ENCODE data around the gene MMP11.
"Not testable (repeated sequence)": the region's sequence is repeated elsewhere in the genome, so short reads cannot be mapped to it uniquely, and the experiment has no call there.

MMP11 gene, protein sequence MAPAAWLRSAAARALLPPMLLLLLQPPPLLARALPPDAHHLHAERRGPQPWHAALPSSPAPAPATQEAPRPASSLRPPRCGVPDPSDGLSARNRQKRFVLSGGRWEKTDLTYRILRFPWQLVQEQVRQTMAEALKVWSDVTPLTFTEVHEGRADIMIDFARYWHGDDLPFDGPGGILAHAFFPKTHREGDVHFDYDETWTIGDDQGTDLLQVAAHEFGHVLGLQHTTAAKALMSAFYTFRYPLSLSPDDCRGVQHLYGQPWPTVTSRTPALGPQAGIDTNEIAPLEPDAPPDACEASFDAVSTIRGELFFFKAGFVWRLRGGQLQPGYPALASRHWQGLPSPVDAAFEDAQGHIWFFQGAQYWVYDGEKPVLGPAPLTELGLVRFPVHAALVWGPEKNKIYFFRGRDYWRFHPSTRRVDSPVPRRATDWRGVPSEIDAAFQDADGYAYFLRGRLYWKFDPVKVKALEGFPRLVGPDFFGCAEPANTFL

DNA sequence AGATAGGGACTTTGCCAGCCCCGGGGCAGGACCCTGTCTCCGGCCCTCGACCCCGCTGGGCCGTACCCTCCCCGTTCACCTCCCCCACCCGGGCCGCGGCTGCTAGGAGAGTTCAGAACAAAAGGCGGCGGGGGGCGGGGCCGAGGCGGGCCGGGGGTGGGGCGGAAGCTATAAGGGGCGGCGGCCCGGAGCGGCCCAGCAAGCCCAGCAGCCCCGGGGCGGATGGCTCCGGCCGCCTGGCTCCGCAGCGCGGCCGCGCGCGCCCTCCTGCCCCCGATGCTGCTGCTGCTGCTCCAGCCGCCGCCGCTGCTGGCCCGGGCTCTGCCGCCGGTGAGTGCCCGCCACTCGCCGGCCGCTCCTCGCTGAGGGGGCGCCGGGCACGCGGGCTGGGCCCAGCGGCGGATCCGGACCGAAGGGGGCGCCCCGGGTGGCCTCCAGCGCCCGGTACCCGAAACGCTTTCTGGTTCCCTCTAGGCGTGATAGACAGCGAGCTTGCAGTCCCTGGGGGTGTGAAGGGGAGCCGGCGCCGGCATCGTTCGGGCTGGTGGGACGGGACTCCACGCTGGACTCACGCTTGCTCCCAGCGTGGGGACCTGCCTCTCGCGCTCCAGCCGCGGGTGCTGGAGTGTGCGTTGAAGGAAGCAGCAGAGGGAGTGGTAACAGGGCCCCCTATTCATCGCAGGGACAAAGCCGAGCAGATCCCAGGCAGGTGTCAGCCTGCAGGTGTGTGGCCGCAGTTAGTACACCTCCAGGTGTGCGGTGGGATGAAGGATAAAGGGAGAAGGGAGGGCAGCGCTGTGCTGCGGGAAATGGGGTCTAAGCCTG lies at the start of gene MMP11:
Gene MMP11 (plus strand): TSS at position 201 of the 825 bp plus-strand sequence. CDS start 22 bp downstream, at position 223.
- no peak for FAIRE-seq

DNA sequence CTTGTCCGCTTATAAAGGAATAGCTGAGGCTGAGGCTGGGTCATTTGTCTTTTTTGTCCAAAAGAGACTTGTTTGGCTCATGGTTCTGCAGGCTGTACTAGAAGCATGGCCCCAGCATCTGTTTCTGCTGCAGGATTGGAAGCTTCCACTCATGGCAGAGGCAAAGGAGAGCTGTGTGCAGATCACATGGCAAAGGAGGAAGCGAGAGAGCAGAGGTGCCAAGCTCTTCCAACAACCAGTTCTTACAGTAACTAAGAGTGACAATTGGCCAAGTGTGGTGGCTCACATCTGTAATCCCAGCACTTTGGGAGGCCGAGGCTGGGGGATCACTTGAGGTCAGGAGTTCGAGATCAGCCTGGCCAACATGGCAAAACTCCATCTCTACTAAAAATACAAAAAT lies 44.5 kb upstream of the MMP11 start:
- FAIRE-seq; DNase-seq (ENCODE audit: insufficient read length, low spot score): not testable (repeated sequence)

More for the DNA sequence above, at the start of gene MMP11:
- no peak for DNase-seq (ENCODE audit: insufficient read length, low spot score)

DNA sequence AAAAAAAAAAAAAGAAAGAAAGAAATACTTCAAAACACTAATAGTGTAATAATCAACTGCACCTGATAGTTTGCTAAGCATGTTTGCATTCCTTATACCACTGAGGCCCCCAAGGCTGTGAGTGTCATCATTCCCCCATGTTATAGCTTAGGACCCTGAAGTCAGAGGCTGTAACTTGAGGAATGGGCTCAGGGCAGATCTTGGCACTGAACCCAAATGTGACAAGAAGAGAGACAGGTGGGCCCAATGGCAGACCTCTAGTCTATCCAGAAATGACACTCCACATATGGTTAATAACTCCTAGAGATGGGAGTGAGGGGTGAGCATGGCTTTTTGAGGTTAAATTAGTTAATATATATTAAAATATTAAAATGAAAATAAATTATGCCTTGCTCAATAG lies 35.0 kb upstream of the MMP11 start:
- no peak for FAIRE-seq
- no peak for DNase-seq (ENCODE audit: insufficient read length, low spot score)

DNA sequence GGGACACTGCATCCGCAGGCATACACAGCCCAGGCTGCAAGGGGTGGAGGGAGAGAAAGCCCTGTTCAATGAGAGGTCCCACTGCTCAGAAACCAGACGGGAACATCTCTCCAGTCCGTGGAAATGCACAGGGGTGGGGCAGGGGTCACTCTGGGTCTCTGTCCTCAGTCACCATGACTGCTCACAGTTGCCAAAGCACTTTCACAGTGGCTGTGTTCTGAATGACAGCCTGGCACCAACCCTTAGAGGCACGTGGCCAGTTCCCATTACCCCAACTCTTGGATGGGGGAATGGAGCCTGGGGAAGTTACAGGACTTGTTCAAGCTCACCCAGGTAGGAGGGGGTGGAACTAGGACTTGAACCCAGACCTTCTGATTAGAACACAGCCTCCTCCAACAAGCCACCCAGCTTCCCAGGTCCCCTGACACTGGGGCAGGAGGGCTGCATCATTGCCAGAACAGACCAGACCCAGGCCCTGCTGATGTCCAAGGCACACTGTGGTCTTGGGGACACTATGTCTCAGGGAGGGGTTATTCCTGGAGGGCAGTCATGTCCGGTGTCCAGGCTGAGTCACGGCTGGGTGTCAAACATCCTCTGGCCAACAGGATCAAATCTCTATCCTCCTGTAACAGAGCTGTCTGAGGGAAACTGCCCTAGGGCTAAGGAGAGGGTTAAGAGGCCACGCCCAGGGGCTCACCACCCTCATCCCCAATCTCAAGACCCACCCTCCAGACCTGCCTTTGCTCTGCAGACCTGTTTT lies 30.0 kb upstream of the MMP11 start:
- DNase-seq (ENCODE audit: insufficient read length, low spot score) (no peak), FAIRE-seq (no peak)

DNA sequence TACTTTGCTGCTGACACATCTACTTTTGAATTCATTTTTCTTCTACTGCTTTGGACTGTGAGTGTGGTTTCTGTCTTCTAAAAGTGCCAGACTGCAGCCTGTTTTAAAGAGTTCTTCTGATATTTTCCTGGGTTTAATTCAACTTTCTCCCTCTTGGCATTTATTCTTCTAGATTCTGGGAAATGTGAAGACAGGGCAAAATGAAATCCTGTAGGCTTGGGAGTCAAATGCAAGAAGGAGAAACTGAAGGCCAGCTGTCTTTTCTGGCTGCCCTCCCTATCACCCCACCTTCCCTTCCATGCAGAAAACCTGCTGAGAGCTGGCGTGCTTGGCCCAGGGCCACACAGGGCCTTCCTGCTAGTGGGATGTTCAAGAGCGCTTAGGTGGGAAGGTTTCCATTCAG lies 29.3 kb upstream of the MMP11 start:
- DNase-seq (ENCODE audit: insufficient read length, low spot score) (no peak), FAIRE-seq (no peak)

DNA sequence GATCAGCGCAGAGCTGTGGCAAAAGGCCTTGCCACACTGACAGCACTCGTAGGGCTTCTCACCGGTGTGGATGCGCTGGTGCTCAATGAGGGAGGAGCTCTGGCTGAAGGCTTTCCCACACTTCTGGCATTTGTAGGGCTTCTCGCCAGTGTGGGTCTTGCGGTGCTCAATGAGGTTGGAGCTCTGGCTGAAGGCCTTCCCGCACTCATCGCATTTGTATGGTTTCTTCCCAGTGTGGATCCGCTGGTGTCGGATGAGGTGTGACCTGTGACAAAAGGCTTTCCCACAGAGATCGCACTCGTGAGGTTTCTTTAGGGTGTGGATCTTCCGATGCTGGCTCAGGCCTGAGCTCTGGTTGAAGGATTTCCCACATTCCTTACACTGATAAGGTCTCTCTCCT lies 28.6 kb upstream of the MMP11 start:
- FAIRE-seq, result no peak
- DNase-seq (ENCODE audit: insufficient read length, low spot score), result no peak

DNA sequence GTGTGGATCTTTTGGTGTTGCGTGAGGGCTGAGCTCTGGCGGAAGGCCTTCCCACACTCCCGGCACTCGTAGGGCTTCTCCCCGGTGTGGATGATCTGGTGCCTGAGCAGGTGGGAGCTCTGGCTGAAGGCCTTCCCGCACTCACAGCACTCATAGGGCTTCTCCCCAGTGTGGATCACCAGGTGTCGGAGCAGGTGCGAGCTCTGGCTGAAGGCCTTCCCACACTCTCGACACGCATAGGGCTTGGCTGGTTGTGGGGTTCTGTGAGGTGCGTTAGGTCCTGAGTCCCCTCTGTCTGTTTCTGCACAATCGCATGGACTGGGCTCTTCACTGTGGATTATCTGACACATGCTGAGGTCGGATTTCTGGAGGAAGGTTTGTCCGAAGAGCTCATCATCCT lies 28.2 kb upstream of the MMP11 start:
- DNase-seq (ENCODE audit: insufficient read length, low spot score) (no peak), FAIRE-seq (no peak)

DNA sequence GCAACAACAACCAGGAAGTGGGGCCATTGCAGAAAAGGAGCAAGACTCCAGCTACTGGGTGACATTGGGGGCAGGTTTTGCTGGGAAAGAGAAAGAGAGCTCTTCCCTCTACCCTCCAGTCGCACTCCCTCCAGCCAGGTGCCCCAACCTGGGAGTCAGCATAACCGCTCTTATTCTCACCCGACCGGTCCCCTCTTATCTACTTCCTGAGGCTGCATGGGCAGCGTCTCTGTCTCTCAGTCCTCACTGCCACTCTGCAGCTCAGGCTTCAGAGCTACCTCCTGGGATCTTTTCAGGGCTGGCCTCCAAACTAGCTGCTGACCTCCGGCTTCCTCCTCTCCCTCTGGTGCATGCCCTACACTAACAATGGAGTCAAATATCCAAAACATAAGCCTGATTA lies 26.9 kb upstream of the MMP11 start:
- DNase-seq (ENCODE audit: insufficient read length, low spot score), result no peak
- no peak for FAIRE-seq

DNA sequence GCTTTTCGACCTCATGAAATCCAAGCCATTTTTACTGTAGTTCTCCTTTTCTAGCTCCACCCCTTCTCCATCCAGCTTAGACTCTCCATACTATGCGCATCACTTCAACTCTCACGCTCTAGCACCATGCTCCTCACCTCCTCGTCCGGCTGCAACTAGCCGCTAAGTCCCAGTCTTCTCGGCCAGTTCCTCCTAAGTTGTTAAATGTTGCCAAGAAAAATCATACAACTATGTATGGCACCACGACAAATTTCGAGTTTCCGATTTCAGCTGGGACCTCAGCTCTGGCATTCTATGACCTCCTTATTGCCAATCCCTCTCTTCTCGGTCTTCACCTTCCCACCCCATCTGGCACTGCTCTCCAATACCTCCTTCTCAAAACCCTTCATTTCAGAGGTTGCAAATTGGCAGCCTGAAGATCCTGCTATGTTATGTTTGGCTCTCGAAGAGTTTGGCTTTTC lies 22.8 kb upstream of the MMP11 start:
- FAIRE-seq, result no peak
- no peak for DNase-seq (ENCODE audit: insufficient read length, low spot score)

DNA sequence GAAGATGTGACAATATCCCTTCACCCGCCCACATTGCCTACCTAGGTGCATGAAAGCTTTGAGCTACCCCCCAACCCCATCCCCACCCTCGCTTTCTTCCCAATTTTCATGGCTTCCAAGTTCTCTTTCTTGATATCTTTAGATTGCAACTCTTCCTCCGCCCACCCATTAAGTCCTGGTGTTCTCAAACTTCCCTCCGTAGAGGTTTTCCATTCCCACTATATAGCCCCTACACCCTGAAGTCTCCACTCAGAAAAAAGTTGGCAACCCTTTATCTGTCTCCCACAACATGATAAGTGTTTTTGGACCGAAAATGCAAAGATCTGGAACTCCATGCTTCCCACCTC lies 22.3 kb upstream of the MMP11 start:
- DNase-seq (ENCODE audit: insufficient read length, low spot score) (no peak), FAIRE-seq (no peak)

DNA sequence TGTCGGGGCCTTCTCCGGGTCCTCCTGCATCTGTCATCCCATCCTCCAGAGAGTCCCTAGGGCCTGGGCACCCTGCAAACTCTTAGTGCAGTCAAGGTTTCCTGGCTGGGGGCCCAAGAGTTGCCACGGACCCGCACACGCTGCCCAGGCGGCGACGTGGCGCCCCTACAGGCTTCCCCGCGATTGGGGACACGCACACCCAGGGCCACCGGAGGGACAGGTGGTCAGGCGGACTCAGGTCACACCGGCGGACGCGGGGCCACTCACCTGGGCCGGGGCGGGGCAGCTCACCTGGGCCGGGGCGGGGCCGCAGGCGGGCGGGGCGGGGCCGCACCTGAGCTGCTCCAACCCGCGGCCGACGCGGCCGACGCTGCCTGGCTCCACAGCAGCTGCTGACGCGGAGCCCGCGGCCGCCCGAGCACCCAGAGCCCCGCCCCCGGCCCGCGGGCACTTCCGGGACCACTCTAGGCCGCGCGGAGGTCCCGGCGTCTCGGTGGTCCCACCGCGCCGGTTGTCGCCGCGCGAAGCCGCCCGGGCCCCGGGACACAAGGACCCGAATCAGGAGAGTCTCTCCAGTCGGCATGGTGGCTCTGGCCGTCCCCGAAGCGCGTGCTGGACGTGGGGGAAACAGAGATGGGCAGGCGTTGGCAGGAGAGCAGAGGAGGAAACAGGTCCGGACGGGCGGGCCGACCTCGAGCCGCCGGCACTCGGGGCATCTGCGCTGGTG lies 21.8 kb upstream of the MMP11 start, which contains the start of gene ZNF70:
Gene ZNF70 (minus strand): TSS at position 399 of the 727 bp plus-strand sequence. CDS start 5,972 bp downstream, outside the sequence.
- peak; percentile 84 for DNase-seq (ENCODE audit: insufficient read length, low spot score)
- no peak for FAIRE-seq

DNA sequence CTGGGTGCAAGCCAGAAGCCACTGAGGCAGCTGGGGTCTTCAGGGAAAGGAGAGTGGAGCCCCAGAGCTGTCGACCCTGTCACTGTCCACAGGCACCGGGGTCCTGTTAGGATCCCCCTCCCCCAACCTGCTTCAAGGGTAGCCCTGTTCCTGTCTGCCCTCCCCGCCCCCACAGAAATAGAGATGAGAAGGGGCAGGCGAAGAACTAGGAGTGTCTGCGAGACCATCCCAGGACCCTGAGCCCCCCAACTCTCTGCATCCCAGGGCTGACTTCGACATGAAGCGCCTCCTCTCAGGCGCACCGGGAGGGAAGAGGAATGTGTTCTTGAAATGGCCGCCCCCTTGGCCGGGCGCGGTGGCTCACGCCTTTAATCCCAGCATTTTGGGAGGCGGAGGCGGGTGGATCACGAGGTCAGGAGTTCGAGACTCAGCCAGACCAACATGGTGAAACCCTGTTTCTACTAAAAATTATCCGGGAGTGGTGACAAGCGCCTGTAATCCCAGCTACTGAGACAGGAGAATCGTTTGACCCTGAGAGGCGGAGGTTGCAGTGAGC lies 21.1 kb upstream of the MMP11 start:
- FAIRE-seq, result no peak

DNA sequence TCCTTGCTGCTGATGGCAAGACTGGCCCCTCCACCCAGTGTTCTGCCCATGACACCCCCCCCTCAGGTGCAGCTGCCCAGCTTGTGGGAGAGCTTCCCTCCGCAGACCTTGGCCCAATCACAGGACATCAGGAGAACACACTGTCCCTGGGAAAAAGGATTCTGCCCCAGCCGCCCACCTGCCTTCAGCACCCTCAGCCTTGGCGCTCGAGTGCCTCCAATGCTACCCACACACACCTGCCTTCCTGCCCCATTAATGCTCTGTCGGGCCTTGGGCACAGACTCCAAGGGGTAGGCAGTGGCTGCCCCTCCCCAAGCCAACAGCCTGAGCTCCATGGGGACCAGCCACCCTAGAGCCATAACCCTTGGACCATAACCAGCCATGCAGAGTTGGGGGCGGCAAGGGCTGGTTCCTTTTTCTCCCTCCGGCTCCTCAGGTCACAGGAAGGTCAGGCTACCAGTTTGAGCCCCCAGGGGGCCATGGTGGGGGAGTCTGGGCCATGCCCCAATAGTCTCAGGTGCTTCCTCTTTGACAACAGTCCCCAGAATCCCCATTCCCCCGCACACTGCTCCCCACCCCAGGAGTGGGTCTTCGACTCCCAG lies 20.5 kb upstream of the MMP11 start:
- DNase-seq (ENCODE audit: insufficient read length, low spot score) (no peak), FAIRE-seq (peak; percentile 80)

More for the DNA sequence above, 21.1 kb upstream of the MMP11 start:
- no peak for DNase-seq (ENCODE audit: insufficient read length, low spot score)

DNA sequence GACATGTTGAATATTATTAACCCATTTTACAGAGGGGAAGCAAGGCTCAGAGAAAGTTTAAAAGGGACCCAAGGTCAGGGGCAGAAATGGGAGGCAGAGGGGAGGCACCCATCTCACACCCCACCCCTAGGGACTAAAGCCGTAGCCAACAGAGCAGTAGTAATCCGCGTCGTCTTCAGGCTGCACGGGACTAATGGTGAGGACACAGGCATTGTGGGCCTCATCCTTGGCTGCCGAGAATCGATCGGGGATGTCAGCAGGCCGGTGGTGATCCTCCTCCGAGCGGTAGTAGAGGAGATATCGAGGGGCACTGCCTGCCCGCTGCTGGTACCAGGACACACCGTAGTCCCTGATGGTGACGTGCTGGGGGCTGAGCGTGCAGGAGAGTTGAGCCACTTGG lies 19.9 kb upstream of the MMP11 start:
- peak; percentile 71 for FAIRE-seq
- DNase-seq (ENCODE audit: insufficient read length, low spot score), result no peak

DNA sequence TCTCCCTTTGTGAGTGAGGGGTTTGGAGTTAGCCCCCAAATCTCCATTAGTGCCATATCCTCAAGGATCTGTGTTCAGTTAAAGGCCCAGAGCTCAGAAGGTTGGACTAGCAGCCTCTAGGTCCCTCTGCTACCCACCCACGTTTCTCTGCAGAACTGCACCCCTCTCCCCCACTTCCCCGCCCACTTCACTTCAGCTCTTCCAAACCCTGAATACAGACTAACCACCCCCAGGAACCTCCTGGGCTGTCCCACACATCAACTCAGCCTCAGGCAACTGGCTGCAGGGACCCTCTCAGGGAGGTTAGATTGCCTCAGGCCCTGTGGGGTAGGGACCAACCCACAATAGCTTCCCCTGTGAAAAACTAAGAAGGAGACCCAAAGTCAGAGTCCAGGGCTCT lies 19.3 kb upstream of the MMP11 start:
- DNase-seq (ENCODE audit: insufficient read length, low spot score) (no peak), FAIRE-seq (no peak)

DNA sequence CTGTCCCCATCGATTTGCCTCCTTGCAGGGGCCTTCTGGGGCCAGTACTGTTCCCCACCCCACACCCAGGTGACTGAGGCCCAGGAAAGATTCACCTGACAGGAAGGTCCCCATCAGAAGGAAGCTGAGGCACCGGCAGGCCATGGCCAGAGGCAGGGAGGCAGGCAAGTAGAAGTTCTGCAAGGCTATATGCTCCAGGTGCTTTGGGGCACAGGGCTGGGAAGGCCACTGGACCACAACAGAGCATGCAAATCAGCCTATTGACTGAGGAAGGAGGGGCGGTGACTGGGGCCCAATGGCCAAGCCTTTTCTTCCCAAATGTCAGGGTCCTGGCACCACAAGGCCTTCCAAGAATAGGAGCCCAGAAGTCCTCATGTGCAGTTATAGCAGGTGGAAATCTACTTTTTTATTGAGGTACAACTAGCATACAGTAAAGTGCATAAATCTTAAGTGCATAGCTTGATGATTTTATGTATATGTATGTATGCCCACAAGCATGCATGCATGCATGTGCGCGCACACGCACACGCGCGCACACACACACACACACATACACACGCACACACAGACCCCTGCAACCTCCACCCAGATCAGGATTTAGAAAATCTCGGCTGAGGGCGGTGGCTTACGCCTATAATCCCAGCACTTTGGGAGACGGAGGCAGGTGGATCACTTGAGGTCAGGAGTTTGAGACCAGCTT lies 18.3 kb upstream of the MMP11 start, which contains the start of gene VPREB3:
Gene VPREB3 (minus strand): TSS at position 206 of the 700 bp plus-strand sequence. CDS start 62 bp downstream, at position 144.
- no peak for DNase-seq (ENCODE audit: insufficient read length, low spot score)
- peak; percentile 11 for FAIRE-seq

DNA sequence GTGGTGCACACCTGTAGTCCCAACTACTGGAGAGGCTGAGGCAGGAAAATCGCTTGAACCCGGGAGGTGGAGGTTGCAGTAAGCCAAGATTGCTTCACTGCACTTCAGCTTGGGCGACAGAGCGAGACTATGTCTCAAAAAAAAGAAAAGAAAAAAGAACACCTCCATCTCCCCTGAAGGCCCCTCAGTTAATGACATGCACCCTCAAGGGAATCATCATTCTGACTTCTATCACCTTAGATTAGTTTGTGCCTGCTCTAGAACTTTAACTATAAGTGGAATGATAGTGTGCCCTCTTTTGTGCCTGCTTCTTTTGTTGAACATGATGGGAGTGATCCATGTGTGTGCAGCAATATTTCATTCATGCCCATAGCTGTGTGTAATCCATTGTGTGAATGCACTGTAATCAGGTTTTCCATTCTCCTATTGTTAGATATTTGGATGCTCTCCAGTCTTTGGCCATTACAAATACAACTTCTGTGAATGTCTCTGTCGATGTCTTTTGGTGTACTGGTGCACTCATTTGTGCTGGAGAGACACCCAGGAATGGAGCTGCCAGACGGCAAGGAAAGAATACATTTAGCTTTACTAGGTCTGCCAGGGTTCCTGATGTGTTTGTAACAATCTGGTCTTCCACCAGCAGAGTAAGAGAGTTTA lies 17.5 kb upstream of the MMP11 start:
- no peak for DNase-seq (ENCODE audit: insufficient read length, low spot score)
- FAIRE-seq, result no peak

DNA sequence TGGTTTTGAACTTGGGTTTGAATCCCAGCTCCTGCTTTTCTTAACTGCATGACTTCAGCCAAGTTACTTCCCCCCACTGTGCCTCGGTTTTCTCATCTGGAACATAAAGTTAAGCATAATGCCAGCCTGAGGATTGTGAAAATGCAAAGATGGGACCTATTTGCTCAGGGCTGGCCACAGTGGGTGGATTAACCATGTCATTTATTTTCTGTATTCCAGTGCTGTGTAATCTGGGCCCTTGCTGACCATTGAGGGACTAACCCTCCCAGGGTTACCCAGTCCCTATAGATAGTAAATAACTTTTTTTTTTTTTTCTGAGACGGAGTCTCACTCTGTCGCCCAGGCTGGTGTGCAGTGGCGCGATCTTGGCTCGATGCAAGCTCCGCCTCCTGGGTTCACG lies 16.9 kb upstream of the MMP11 start:
- FAIRE-seq, result no peak

More for the DNA sequence above, 16.9 kb upstream of the MMP11 start:
- DNase-seq (ENCODE audit: insufficient read length, low spot score), result no peak
